ENCODE data around the gene ITGA7.
A peak's percentile ranks its signal among the peaks of the same experiment; 100 is the strongest.

ITGA7 gene

DNA sequence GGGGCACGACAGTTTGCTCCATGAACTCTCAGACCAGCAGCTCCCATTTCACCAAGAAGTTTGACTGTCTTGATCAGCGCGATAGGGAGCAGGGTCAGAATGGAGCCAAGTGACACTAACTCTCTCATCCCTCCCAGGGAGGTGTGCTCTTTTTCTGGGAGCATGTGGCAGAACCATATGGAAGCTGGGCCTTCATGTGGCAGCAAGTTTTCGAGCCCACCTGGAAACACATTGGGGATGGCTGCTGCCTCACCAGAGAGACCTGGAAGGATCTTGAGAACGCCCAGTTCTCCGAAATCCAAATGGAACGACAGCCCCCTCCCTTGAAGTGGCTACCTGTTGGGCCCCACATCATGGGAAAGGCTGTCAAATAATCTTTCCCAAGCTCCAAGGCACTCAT, 24.0 kb downstream of the ITGA7 start:
- Histone ChIP-seq H3K9me3 (ENCODE audit: control insufficient read depth in 1 of 2, low read length in 2 of 2) (no peaks in the 10 kb centered on the region), H3K27me3 (ENCODE audit: low read depth, low read length) (no peaks in the 10 kb centered on the region), H3K27ac (ENCODE audit: low read length) (no peak overlapping the region), H3K36me3 (ENCODE audit: control insufficient read depth in 1 of 2, insufficient read depth in 2 of 2, low read length in 2 of 2) (peaks cover 6 to 24% of the 10 kb centered on the region in 2 donors), H3K4me1 (ENCODE audit: control insufficient read depth in 1 of 2, insufficient read depth in 2 of 2, low read length in 2 of 2) (peaks cover 0 to 10% of the 10 kb centered on the region in 2 donors), H3K4me3 (ENCODE audit: low read depth in 1 of 2, low read length in 2 of 2) (no peak overlapping the region)

DNA sequence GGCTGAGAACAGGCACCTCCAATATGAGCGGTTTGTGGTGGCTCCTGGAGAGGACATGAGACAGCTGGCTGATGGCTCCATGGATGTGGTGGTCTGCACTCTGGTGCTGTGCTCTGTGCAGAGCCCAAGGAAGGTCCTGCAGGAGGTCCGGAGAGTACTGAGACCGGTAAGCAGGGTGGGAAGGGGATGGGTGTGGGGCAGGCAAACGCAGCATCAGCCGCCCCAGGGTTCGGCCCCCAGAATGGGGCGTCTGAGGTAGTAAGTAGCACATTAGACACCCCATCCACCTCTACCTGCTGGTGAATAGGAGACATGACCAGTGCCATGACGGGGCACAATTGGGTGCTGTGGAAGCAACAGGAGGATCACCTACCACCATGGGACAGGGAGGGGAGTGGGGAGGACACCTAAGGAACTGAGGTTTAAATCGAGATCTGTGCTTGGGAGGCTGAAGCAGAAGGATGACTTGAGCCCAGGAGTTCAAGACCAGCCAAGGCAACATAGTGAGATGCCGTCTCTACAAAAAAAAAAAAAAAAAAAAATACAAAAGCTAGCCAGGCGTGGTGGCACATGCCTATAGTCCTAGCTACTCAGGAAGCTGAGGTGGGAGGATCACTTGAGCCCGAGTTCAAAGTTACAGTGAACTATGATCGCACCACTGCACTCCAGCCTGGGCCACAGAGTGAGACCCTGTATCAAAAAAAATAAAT, 25.5 kb downstream of the ITGA7 start:
- H3K9me3 ChIP-seq (ENCODE audit: control insufficient read depth in 1 of 2, low read length in 2 of 2): no peaks in the 10 kb centered on the region
- H3K27ac ChIP-seq (ENCODE audit: low read length): no peak overlapping the region
- peaks cover 0 to 10% of the 10 kb centered on the region in 2 donors for H3K4me1 ChIP-seq (ENCODE audit: control insufficient read depth in 1 of 2, insufficient read depth in 2 of 2, low read length in 2 of 2)
- H3K36me3 ChIP-seq (ENCODE audit: control insufficient read depth in 1 of 2, insufficient read depth in 2 of 2, low read length in 2 of 2): peaks cover 6 to 15% of the 10 kb centered on the region in 2 donors
- no peaks in the 10 kb centered on the region for H3K27me3 ChIP-seq (ENCODE audit: low read depth, low read length)
- peak overlapping the region in 1 of 2 donors; percentile 60 for H3K4me3 ChIP-seq (ENCODE audit: low read depth in 1 of 2, low read length in 2 of 2)

DNA sequence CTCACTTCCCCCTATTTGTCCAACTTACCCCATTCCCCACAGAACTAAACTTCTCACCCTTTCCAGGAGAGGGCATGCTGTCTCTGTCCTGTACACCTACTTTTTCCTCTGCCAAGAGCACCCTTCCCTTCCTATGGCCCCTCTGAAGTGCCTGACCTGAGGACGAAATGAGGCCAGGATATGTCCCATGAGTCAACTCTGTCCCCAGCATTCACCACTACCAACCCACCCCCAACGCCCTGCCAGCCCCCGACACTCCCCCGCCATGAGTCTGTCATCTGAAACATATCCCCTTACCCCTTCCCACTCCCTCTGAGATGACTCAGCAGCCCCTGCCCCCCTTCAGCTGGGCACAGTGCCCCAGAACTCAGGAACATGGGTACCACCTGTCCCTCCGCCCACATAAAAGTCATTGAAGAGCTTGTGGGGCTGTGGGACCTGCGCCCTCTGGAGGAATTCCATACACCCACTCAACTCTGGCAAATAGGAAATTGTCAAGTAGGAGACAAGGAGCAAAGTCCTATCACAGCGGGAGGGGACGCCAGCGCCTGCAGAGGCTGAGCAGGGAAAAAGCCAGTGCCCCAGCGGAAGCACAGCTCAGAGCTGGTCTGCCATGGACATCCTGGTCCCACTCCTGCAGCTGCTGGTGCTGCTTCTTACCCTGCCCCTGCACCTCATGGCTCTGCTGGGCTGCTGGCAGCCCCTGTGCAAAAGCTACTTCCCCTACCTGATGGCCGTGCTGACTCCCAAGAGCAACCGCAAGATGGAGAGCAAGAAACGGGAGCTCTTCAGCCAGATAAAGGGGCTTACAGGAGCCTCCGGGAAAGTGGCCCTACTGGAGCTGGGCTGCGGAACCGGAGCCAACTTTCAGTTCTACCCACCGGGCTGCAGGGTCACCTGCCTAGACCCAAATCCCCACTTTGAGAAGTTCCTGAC, 26.3 kb downstream of the ITGA7 start:
- peak overlapping the region; percentile 34 to 60 for H3K4me3 ChIP-seq (ENCODE audit: low read depth in 1 of 2, low read length in 2 of 2)
- peaks cover 6 to 15% of the 10 kb centered on the region in 2 donors for H3K36me3 ChIP-seq (ENCODE audit: control insufficient read depth in 1 of 2, insufficient read depth in 2 of 2, low read length in 2 of 2)
- H3K27me3 ChIP-seq (ENCODE audit: low read depth, low read length): no peaks in the 10 kb centered on the region
- H3K27ac ChIP-seq (ENCODE audit: low read length): no peak overlapping the region
- no peaks in the 10 kb centered on the region for H3K9me3 ChIP-seq (ENCODE audit: control insufficient read depth in 1 of 2, low read length in 2 of 2)
- peaks cover 0 to 10% of the 10 kb centered on the region in 2 donors for H3K4me1 ChIP-seq (ENCODE audit: control insufficient read depth in 1 of 2, insufficient read depth in 2 of 2, low read length in 2 of 2)

DNA sequence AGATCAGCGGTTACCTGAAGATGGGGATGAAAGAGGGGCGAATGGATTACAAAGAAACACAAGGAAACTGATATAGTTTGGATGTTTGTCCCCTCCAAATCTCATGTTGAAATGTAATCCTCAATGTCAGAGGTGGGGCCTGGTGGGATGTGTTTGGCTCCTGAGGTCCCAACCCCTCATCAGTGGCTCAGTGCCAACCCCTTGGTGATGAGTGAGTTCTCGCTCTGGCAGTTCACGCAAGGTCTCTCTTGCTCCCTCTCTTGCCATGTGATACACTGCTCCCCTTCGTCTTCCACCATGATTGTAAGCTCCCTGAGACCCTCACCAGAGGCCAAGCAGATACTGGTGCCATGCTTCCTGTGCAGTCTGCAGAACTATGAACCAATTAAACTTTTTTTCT, 28.0 kb downstream of the ITGA7 start:
- peaks cover 0 to 10% of the 10 kb centered on the region in 2 donors for H3K4me1 ChIP-seq (ENCODE audit: control insufficient read depth in 1 of 2, insufficient read depth in 2 of 2, low read length in 2 of 2)
- no peaks in the 10 kb centered on the region for H3K9me3 ChIP-seq (ENCODE audit: control insufficient read depth in 1 of 2, low read length in 2 of 2)
- H3K27me3 ChIP-seq (ENCODE audit: low read depth, low read length): no peaks in the 10 kb centered on the region
- H3K36me3 ChIP-seq (ENCODE audit: control insufficient read depth in 1 of 2, insufficient read depth in 2 of 2, low read length in 2 of 2): no peaks in the 10 kb centered on the region
- no peak overlapping the region for H3K27ac ChIP-seq (ENCODE audit: low read length)
- H3K4me3 ChIP-seq (ENCODE audit: low read depth in 1 of 2, low read length in 2 of 2): no peak overlapping the region

DNA sequence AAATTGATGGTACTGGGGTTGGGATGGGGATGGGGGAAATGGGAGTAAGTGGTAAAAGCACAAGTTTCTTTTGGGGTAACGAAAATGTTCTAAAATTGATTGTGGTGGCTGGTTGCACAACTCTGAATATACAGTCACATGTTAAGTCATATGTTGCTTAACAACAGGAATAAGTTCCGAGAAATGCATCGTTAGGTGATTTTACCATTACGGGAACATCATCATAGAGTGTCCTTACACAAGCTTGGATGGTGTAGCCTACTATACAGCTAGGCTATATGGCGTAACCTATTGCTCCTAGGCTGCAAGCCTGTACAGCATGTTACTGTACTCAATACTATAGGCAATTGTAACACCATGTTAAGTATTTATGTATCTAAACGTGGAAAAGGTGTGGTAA, 31.0 kb downstream of the ITGA7 start:
- Histone ChIP-seq H3K27ac (ENCODE audit: low read length) (no peak overlapping the region), H3K4me3 (ENCODE audit: low read depth in 1 of 2, low read length in 2 of 2) (no peak overlapping the region), H3K4me1 (ENCODE audit: control insufficient read depth in 1 of 2, insufficient read depth in 2 of 2, low read length in 2 of 2) (peaks cover 0 to 7% of the 10 kb centered on the region in 2 donors), H3K36me3 (ENCODE audit: control insufficient read depth in 1 of 2, insufficient read depth in 2 of 2, low read length in 2 of 2) (no peaks in the 10 kb centered on the region), H3K9me3 (ENCODE audit: control insufficient read depth in 1 of 2, low read length in 2 of 2) (no peaks in the 10 kb centered on the region), H3K27me3 (ENCODE audit: low read depth, low read length) (no peaks in the 10 kb centered on the region)

DNA sequence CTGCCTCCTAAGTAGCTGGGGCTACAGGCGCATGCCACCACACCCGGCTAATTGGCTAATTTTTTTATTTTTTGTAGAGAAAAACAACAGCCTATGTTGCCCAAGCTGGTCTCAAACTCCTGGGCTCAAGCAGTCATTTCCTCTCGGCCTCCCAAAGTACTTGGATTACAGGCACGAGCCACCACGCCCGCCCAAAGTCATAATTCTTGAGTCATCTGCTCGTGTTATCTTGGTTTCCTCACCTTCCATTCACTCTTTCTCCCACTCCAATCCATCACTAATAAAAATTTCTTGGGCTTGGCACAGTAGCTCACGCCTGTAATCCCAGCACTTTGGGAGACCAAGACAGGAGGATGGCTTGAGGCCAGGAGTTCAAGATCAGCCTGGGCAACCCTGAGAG, 32.0 kb downstream of the ITGA7 start:
- Histone ChIP-seq H3K4me3 (ENCODE audit: low read depth in 1 of 2, low read length in 2 of 2) (no peak overlapping the region), H3K27ac (ENCODE audit: low read length) (no peak overlapping the region), H3K27me3 (ENCODE audit: low read depth, low read length) (no peaks in the 10 kb centered on the region), H3K9me3 (ENCODE audit: control insufficient read depth in 1 of 2, low read length in 2 of 2) (no peaks in the 10 kb centered on the region), H3K36me3 (ENCODE audit: control insufficient read depth in 1 of 2, insufficient read depth in 2 of 2, low read length in 2 of 2) (no peaks in the 10 kb centered on the region), H3K4me1 (ENCODE audit: control insufficient read depth in 1 of 2, insufficient read depth in 2 of 2, low read length in 2 of 2) (no peaks in the 10 kb centered on the region)

DNA sequence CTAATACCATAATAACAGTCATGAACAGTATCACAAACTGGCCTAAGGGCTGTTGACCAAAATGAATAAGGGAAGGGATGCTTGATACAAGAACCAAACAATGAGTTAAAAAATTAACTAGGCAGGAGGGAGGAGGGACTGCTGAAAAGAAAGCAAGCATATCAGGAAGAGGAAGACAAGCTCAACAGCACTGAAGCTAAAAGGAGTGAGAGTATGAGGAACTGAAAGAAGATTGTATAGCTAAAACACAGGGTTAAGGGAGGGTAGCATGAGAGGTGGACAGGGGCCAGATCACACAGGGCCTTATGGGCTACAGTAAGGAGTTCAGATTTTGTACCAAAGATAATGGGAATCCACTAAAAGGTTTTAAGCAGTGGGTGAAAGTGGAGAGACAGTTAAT, 34.1 kb downstream of the ITGA7 start:
- Histone ChIP-seq H3K27ac (ENCODE audit: low read length) (no peak overlapping the region), H3K4me3 (ENCODE audit: low read depth in 1 of 2, low read length in 2 of 2) (no peak overlapping the region), H3K27me3 (ENCODE audit: low read depth, low read length) (no peaks in the 10 kb centered on the region), H3K4me1 (ENCODE audit: control insufficient read depth in 1 of 2, insufficient read depth in 2 of 2, low read length in 2 of 2) (no peaks in the 10 kb centered on the region), H3K36me3 (ENCODE audit: control insufficient read depth in 1 of 2, insufficient read depth in 2 of 2, low read length in 2 of 2) (no peaks in the 10 kb centered on the region), H3K9me3 (ENCODE audit: control insufficient read depth in 1 of 2, low read length in 2 of 2) (no peaks in the 10 kb centered on the region)

DNA sequence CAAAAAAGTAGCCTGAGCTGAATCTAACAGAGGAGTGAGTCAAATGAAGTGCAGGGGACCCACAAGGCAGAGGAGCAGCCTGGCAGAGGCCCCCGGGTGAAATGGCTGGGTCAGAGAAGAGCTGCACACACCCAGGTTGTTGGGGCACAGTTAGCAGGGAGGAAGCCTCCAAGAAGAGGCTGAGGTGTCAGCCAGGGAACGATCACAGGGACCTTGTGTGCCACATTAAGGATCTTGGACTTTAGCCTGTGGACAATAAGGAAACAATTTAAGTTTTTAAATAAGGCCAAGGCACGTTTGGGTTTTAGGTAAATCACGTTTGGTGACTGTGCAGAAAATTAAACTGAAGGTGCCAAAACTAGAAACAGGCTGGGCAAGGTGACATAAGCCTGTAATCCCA, 36.0 kb downstream of the ITGA7 start:
- H3K4me3 ChIP-seq (ENCODE audit: low read depth in 1 of 2, low read length in 2 of 2): no peak overlapping the region
- H3K4me1 ChIP-seq (ENCODE audit: control insufficient read depth in 1 of 2, insufficient read depth in 2 of 2, low read length in 2 of 2): no peaks in the 10 kb centered on the region
- H3K27ac ChIP-seq (ENCODE audit: low read length): no peak overlapping the region
- H3K9me3 ChIP-seq (ENCODE audit: control insufficient read depth in 1 of 2, low read length in 2 of 2): no peaks in the 10 kb centered on the region
- H3K27me3 ChIP-seq (ENCODE audit: low read depth, low read length): no peaks in the 10 kb centered on the region
- H3K36me3 ChIP-seq (ENCODE audit: control insufficient read depth in 1 of 2, insufficient read depth in 2 of 2, low read length in 2 of 2): no peaks in the 10 kb centered on the region

DNA sequence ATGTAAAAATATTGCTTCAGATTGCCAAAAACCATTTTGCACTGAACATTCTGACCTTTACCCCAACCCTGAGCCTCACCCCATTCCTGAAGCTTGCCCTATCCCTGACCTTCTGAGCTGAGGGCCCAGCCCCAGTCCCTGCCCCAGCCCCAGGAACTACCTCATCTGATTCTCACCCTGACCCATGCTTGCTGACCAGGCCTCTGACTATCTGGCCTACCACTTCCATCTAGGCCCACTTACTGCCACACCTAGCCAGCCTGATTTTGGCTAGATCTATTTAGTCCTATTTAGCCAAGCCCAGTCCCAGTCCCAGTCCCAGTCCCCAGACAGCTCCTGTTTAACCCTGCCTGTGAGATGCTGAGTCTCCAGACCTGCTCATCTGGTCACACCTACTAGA, 37.4 kb downstream of the ITGA7 start:
- no peaks in the 10 kb centered on the region for H3K9me3 ChIP-seq (ENCODE audit: control insufficient read depth in 1 of 2, low read length in 2 of 2)
- H3K36me3 ChIP-seq (ENCODE audit: control insufficient read depth in 1 of 2, insufficient read depth in 2 of 2, low read length in 2 of 2): no peaks in the 10 kb centered on the region
- no peaks in the 10 kb centered on the region for H3K27me3 ChIP-seq (ENCODE audit: low read depth, low read length)
- H3K4me1 ChIP-seq (ENCODE audit: control insufficient read depth in 1 of 2, insufficient read depth in 2 of 2, low read length in 2 of 2): no peaks in the 10 kb centered on the region
- H3K4me3 ChIP-seq (ENCODE audit: low read depth in 1 of 2, low read length in 2 of 2): no peak overlapping the region
- no peak overlapping the region for H3K27ac ChIP-seq (ENCODE audit: low read length)

DNA sequence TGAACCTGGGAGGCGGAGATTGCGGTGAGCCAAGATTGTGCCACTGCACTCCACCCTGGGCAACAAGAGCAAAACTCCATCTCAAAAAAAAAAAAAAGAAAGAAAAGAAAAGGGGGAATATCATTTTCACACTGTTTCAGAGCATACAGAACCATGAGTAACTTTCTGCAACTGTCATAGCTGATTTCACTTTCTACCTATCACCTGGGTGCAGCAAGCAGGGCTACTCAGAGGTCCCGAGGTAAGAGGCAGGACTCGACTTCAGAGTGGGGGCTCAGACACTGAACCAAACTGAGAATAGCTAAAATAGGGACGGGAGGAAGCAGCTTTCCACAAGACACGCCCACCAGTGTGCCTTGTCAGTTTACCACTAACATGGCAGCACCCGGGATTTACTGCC, 41.2 kb downstream of the ITGA7 start:
- H3K36me3 ChIP-seq (ENCODE audit: control insufficient read depth in 1 of 2, insufficient read depth in 2 of 2, low read length in 2 of 2): no peaks in the 10 kb centered on the region
- H3K27me3 ChIP-seq (ENCODE audit: low read depth, low read length): no peaks in the 10 kb centered on the region
- no peaks in the 10 kb centered on the region for H3K4me1 ChIP-seq (ENCODE audit: control insufficient read depth in 1 of 2, insufficient read depth in 2 of 2, low read length in 2 of 2)
- no peak overlapping the region for H3K4me3 ChIP-seq (ENCODE audit: low read depth in 1 of 2, low read length in 2 of 2)
- H3K27ac ChIP-seq (ENCODE audit: low read length): no peak overlapping the region
- H3K9me3 ChIP-seq (ENCODE audit: control insufficient read depth in 1 of 2, low read length in 2 of 2): no peaks in the 10 kb centered on the region

DNA sequence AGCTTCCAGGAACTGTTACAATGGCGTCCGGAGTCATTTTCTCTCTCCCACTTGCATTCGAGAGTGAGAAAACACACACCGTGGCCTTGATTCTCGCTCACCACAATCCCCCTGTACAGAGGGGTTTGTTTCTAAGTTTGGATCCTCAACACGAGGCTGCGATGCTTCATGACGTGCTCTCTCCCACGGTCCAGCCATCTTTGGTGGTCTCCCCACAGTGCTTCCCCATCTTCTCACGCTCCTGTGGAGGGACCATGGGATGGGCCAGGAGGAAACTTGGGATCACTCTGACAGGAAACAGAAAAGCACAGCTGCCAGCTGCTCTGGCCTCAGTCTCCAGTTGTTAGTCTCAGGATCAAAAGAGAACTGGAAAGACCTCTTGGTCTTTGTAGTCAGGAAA, 42.9 kb downstream of the ITGA7 start:
- no peaks in the 10 kb centered on the region for H3K27me3 ChIP-seq (ENCODE audit: low read depth, low read length)
- H3K36me3 ChIP-seq (ENCODE audit: control insufficient read depth in 1 of 2, insufficient read depth in 2 of 2, low read length in 2 of 2): no peaks in the 10 kb centered on the region
- no peaks in the 10 kb centered on the region for H3K4me1 ChIP-seq (ENCODE audit: control insufficient read depth in 1 of 2, insufficient read depth in 2 of 2, low read length in 2 of 2)
- H3K27ac ChIP-seq (ENCODE audit: low read length): no peak overlapping the region
- H3K4me3 ChIP-seq (ENCODE audit: low read depth in 1 of 2, low read length in 2 of 2): no peak overlapping the region
- no peaks in the 10 kb centered on the region for H3K9me3 ChIP-seq (ENCODE audit: control insufficient read depth in 1 of 2, low read length in 2 of 2)
